Measurements from ENCODE around the gene INHBC.

- TF ChIP-seq CTCF (conservative IDR thresholded peaks at IDR 0.05; ENCODE audit: low read length) (no peak), EZH2phosphoT487 (IDR thresholded peaks at IDR 0.05; ENCODE audit: borderline replicate concordance, low read depth, low read length) (no peak)
Measured at GRCh38 chr12:57464569-57464968, 30.0 kb downstream of the INHBC start.

Data from OCI-LY7 (cell line).